Parathyroid adenoma (tissue), 2 donors: ENCODE results near the gene ANKRD30A.
"Not testable (repeated sequence)": the region's sequence is repeated elsewhere in the genome, so short reads cannot be mapped to it uniquely, and the experiment has no call there.

Source experiments
- H2AFZ ChIP-seq: fragments of 300-600 bp; sonication (generic); one replicate; pipeline ENCODE4 v1.7.0; 2017; ENCODE audit warnings: antibody characterized with exemption, mild to moderate bottlenecking
- H3K27ac ChIP-seq: fragments of 300-600 bp; sonication (generic); one replicate; pipeline ENCODE4 v1.7.0; 2017
- H3K27me3 ChIP-seq: fragments of 300-600 bp; sonication (generic); one replicate; pipeline ENCODE4 v1.7.0; 2017; ENCODE audit warnings: low read length; ENCODE audit not compliant: control insufficient read depth, insufficient read depth
- H3K36me3 ChIP-seq: fragments of 300-600 bp; sonication (generic); one replicate; pipeline ENCODE4 v1.7.0; 2017; ENCODE audit warnings: low read length; ENCODE audit not compliant: control insufficient read depth, insufficient read depth
- H3K4me1 ChIP-seq: fragments of 300-600 bp; sonication (generic); one replicate; pipeline ENCODE4 v1.7.0; 2017; ENCODE audit warnings: control low read depth
- H3K4me2 ChIP-seq: fragments of 300-600 bp; sonication (generic); one replicate; pipeline ENCODE4 v1.7.0; 2017; ENCODE audit warnings: low read length
- H3K4me3 ChIP-seq: fragments of 300-600 bp; sonication (generic); one replicate; pipeline ENCODE4 v1.7.0; 2017; ENCODE audit warnings: low read depth, low read length
- H3K79me2 ChIP-seq: fragments of 300-600 bp; sonication (generic); one replicate; pipeline ENCODE4 v1.7.0; 2017; ENCODE audit warnings: control low read depth
- H3K9ac ChIP-seq: fragments of 300-600 bp; sonication (generic); one replicate; pipeline ENCODE4 v1.7.0; 2017; ENCODE audit warnings: mild to moderate bottlenecking
- H3K9me3 ChIP-seq: fragments of 300-600 bp; sonication (generic); one replicate; pipeline ENCODE4 v1.7.0; 2017; ENCODE audit warnings: low read length; ENCODE audit not compliant: control insufficient read depth
- CTCF ChIP-seq: fragments of 300-600 bp; sonication (generic); IDR thresholded peaks from one replicate; pipeline ENCODE4 v1.7.0; 2017; ENCODE audit warnings: antibody characterized with exemption, mild to moderate bottlenecking
- donor health status: primary hyperparathyroidism.

The ANKRD30A gene, protein sequence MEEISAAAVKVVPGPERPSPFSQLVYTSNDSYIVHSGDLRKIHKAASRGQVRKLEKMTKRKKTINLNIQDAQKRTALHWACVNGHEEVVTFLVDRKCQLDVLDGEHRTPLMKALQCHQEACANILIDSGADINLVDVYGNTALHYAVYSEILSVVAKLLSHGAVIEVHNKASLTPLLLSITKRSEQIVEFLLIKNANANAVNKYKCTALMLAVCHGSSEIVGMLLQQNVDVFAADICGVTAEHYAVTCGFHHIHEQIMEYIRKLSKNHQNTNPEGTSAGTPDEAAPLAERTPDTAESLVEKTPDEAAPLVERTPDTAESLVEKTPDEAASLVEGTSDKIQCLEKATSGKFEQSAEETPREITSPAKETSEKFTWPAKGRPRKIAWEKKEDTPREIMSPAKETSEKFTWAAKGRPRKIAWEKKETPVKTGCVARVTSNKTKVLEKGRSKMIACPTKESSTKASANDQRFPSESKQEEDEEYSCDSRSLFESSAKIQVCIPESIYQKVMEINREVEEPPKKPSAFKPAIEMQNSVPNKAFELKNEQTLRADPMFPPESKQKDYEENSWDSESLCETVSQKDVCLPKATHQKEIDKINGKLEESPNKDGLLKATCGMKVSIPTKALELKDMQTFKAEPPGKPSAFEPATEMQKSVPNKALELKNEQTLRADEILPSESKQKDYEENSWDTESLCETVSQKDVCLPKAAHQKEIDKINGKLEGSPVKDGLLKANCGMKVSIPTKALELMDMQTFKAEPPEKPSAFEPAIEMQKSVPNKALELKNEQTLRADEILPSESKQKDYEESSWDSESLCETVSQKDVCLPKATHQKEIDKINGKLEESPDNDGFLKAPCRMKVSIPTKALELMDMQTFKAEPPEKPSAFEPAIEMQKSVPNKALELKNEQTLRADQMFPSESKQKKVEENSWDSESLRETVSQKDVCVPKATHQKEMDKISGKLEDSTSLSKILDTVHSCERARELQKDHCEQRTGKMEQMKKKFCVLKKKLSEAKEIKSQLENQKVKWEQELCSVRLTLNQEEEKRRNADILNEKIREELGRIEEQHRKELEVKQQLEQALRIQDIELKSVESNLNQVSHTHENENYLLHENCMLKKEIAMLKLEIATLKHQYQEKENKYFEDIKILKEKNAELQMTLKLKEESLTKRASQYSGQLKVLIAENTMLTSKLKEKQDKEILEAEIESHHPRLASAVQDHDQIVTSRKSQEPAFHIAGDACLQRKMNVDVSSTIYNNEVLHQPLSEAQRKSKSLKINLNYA (N-terminal part only)

GRCh38 chr10:37125191-37125732 lies at the start of gene ANKRD30A:
TSS of gene ANKRD30A (plus strand) at chr10:37125598. CDS start at chr10:37125788, 190 bp downstream.
- no peak within 1 kb of the TSS for H3K27ac ChIP-seq
- TF ChIP-seq CTCF: no peak
- no peak within 1 kb of the TSS for H3K4me3 ChIP-seq
- H3K79me2 ChIP-seq: no peaks in the 10 kb centered on the region
- H3K4me2 ChIP-seq: no peak within 1 kb of the TSS
- H2AFZ ChIP-seq: no peak within 1 kb of the TSS
- no peaks in the 10 kb centered on the region for H3K9me3 ChIP-seq
- H3K36me3 ChIP-seq: no peaks in the 10 kb centered on the region
- no peak within 1 kb of the TSS for H3K9ac ChIP-seq
- no peaks in the 10 kb centered on the region for H3K4me1 ChIP-seq
- H3K27me3 ChIP-seq: no peaks in the 10 kb centered on the region

DNA sequence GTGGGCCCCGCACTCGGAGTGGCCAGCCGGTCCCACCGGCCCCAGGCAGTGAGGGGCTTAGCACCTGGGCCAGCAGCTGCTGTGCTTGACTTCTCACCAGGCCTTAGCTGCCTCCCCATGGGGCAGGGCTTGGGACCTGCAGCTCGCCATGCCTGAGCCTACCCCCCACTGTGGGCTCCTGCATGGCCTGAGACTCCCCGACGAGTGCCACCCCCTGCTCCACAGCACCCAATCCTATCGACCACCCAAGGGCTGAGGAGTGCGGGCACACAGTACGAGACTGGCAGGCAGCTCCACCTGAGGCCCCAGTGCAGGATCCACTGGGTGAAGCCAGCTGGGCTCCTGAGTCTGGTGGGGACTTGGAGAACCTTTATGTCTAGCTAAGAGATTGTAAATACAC lies 49.3 kb upstream of the ANKRD30A start:
- H3K4me3 ChIP-seq, H2AFZ ChIP-seq, H3K27ac ChIP-seq, H3K36me3 ChIP-seq, H3K27me3 ChIP-seq, H3K4me1 ChIP-seq, H3K9ac ChIP-seq, H3K9me3 ChIP-seq, H3K79me2 ChIP-seq, H3K4me2 ChIP-seq: not testable (repeated sequence)

DNA sequence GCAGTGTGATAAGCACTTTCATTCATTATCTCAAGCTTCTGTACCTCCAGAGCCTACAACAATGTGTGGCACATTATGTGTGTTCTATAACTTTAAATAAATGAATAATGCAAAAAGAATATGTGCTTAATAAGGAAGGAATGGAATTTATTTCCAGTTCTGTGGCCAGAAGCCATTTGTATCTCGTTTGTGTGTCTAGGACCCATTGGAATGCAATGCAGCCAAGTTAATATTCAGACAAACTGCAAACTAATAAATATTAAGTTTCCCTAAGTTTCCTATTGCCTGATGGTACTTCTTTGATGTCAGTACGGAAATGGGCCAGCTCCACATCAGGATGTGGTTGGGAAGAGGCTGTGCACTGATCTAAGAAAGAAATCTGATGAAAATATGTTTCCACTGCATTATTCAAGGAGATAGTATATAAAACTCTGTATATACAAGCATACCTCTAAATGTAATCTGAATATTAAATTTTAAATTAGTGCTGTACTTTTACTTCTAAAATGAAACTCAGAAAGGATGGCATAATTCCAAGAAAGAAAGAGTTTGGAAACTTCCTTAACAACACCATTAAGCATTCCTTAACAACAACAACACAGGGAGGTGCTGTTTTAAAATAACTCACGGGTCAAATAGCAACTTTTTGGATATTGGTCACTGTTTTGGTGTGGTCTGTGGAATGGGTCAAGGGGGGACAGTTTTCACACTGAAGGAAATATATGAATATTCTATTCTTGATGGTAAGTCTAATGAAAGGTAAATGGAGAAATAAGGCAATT lies 29.4 kb upstream of the ANKRD30A start:
- no peaks in the 10 kb centered on the region for H3K9me3 ChIP-seq
- H3K9ac ChIP-seq: no peak overlapping the region
- no peak overlapping the region for H2AFZ ChIP-seq
- no peak overlapping the region for H3K4me2 ChIP-seq
- H3K79me2 ChIP-seq: no peaks in the 10 kb centered on the region
- no peaks in the 10 kb centered on the region for H3K36me3 ChIP-seq
- H3K27ac ChIP-seq: no peak overlapping the region
- no peak overlapping the region for H3K4me3 ChIP-seq
- no peaks in the 10 kb centered on the region for H3K27me3 ChIP-seq
- no peak for TF ChIP-seq CTCF
- no peaks in the 10 kb centered on the region for H3K4me1 ChIP-seq

DNA sequence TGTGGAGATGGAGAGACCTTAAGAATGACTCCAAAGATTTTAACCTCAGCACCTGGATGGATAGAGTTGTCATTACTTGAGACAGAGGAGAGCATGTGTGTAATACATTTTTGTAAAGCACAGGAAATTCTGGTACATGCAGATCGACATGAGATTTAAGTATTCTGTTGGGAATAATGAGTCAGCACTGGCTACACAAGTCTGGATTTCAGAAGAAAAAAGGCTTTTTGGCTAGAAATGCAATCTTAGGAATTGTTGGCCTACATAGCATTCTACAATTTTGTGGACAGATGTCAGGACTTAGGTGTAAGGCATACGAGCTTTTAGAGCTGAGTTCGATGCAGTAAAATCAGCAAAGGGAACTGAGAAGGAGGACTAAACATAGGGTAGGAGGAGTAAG lies 24.1 kb upstream of the ANKRD30A start:
- no peaks in the 10 kb centered on the region for H3K4me1 ChIP-seq
- no peak overlapping the region for H3K4me3 ChIP-seq
- no peaks in the 10 kb centered on the region for H3K79me2 ChIP-seq
- no peak for TF ChIP-seq CTCF
- H3K9me3 ChIP-seq: no peaks in the 10 kb centered on the region
- no peak overlapping the region for H3K9ac ChIP-seq
- H3K27me3 ChIP-seq: no peaks in the 10 kb centered on the region
- no peak overlapping the region for H3K4me2 ChIP-seq
- no peak overlapping the region for H2AFZ ChIP-seq
- no peaks in the 10 kb centered on the region for H3K36me3 ChIP-seq
- H3K27ac ChIP-seq: no peak overlapping the region
